Skin of body (tissue), 2 donors: ENCODE data around the gene TCOF1. TPM values are rescaled to one million over a fixed set of nuclear protein-coding genes. Genes with fewer than 3 reads are reported as not detected.

Experiments
- DNase-seq: peaks from one replicate; lab custom pipeline; 2025; lab: John Stamatoyannopoulos, UW
- total RNA-seq: library from RNA; depleted of rRNA; stranded (reverse); fragments of >200 nt; gene quantifications from one replicate; pipeline ENCODE4 v1.2.3, GENCODE V29; 2014

TCOF1 gene
- total RNA-seq, 1 donor from 2014 or later = 11.9 TPM

DNA sequence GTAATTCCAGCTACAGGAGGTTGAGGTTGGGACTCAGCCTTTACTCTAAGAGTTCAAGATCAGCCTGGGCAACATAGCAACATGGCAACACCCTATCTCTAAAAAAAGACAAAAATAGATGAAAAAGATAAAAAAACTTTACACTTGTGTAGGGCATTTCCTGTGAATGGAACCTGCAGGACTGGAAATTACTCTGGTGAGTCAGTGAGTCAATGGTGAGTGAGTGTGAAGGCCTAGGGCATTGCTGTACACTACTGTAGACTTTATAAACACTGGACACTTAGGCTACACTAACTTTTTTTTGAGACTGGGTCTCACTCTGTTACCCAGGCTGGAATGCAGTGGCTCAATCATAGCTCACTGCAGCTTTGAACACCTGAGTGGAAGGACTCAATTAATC, 35.3 kb upstream of the TCOF1 start:
- DNase-seq = no peak

DNA sequence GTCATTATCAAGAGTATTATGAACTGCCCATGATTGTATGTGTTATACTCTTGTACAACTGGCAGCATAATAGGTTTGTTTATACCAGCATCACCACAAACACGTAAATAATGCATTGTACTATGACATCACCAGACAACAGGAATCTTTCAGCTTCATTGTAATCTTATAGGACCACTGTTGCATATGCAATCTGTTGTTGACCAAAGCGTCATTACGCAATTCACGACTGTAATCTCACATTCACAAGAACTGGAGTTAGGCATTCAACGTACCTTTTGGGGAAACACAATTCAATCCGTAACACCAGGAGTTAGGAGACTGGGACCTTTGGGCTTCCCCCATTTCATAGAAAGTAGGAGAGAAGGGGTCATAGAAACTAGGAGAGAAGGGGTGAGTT, 34.4 kb upstream of the TCOF1 start:
- no peak for DNase-seq

DNA sequence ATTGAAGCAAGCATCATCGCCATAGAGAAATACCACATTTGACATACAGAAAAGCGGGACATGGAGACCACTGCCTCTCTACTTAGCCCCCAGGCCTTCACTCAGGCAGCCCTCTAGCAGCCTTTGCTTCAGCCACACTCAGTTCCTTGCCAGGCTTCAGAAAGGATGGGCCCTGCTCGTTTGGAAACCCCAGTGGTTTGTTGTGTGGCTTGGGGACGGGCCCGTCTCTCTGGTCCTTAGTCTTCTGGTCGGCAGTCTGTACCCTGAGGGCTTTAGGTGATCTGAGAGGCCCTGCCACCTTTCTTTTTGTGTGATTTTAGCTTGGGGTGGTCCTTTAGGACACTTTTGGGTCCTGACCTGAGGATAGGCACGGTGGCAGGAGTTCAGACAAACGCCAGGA, 33.7 kb upstream of the TCOF1 start:
- no peak for DNase-seq

DNA sequence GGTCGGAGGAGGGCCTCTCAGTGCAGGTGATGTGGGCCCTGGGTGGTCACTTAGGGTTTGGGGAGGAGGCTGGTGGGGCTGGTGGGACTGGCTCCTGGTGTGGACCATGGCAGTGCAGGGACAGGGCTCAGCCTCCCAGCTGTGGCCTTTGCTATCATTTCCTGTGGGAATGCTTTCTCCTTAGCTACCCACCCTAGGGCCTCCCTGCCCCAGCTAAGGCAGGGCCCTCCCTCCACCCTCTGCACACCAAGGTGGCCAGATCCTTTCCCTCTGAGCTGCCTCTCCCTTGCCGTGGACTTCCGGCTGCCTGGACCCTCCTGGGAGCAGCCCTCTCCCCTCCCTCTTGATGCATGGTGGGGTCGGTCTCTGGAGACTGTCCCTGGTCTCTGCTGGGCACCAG, 32.1 kb upstream of the TCOF1 start:
- DNase-seq = no peak

DNA sequence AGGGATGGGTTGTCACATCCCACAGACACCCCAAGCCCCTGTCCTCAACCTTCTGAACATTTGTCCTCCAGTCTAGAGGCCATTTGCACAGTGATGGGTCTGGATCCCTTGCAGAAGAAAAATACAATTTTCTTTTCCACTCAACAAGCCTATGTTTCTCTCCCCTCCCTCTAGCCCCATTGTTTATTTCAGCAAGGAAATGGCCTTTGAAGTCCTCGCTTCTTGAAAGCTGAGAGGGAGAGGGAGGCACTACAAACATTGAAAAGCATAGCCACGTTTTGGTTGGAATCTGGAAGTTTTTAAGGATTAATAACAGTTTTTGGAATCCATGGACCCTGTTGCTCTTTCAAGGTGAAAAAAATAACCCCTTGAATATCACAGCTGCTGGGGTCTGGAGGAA, 30.8 kb upstream of the TCOF1 start:
- no peak for DNase-seq

DNA sequence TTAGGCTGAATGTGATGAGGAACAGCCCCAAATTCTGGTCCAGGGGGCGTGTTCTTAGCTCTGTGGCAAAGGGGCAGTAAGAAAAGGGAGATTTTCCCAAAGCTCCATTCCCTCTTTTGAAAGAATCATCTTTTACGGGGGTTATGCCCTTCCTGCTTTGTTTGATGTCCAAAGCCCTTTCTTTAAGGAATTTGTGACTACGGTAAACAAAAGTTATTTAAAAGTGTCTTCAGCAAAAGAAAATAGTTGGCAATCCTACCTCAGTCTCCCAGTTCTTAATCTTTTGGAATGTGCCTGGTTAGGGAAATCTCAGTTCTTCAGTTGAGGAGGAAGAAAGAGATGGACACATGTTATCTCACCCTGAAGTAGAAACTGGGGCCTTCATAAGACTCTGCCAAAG, 30.4 kb upstream of the TCOF1 start:
- DNase-seq = no peak

DNA sequence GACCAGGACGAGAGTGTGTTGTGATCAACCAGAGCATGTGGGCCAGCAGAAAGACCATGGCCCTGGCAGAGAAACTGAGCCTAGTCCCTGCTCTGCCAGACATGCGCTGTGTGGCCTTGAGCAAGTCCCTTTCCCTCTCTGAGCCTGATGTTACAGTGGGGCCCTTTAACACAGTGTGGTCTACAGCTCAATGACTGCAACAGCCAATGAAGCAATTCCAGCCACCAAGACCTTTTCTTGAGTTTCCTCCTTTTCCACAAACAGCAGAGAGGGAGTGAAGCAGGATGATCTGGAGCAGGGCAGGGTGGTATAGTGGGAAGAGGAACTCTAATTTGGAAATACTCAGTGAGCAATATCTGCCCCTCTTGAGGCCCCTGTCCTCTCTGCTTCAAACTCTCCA, 29.0 kb upstream of the TCOF1 start:
- no peak for DNase-seq

GRCh38 chr5:150329038-150329437, 28.5 kb upstream of the TCOF1 start:
- DNase-seq = no peak

GRCh38 chr5:150329881-150330876, 27.3 kb upstream of the TCOF1 start:
- DNase-seq = no peak

GRCh38 chr5:150333400-150333799, 24.1 kb upstream of the TCOF1 start:
- DNase-seq = no peak

GRCh38 chr5:150335778-150336177, 21.7 kb upstream of the TCOF1 start:
- no peak for DNase-seq

GRCh38 chr5:150338546-150338945, 19.0 kb upstream of the TCOF1 start:
- no peak for DNase-seq

DNA sequence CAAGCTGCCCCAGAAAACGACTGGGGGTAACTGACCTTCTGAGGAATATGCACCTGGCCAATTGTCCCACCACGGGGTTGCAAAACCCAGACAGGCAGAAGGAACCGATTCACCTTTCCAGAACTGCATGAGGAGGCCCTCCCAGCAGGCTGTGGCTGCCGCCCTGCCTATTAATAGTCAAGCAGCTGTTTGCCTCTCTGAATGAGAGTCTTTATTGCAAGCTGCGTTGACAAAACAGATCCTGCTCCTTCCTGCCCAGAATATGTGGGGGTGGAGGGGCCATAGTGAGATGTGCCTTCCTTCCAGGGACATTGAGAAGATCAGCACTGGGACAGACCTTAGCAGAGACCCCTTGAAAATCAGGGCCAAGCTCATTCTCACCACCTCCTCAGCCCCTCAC, 18.3 kb upstream of the TCOF1 start:
- DNase-seq = no peak

GRCh38 chr5:150339841-150340240, 17.7 kb upstream of the TCOF1 start:
- DNase-seq = no peak

DNA sequence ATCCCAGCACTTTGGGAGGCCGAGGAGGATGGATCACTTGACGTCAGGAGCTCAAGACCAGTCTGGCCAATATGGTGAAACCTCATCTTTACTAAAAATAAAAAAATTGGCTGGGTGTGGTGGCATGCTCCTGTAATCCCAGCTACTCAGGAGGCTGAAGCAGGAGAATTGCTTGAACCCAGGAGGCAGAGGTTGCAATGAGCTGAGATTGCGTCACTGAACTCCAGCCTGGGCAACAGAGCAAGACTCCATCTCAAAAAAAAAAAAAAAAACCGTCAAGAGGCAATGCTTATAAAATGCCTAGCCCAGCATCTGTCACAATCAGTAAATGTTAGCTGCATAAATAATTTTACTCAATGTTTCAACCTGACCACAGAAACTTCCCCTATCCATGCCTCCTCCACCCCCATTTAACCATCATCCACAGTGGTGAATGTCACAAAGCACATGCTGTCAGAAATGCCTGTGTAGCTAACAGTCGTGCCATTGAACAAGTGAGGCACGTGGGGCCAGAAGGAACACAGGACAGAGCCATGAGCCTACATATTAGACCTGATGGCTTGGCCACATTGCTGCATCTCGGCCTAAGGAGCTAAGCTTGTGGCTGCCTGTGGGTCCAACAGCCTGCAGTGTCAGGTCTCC, 16.8 kb upstream of the TCOF1 start:
- no peak for DNase-seq

DNA sequence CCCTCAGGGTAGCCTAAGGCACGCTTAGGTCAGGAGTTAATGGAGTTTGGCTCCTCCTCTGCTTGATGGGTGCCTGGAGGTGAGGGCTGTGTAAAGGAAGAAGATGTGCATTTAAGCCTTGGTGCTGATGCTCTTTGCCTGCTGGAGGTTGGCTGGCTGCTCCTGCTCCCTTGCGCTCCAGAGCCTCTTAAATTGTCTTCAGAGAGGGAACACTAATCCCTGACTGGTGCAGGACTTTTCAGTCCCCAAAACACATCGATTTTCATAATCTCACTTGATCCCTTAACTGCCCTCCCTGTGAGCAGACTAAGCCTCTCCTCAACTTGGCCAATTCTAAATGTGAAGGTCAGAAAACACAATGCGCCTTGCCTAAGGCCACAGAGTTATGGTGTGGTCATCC, 16.2 kb upstream of the TCOF1 start:
- DNase-seq = no peak

GRCh38 chr5:150341989-150342388, 15.5 kb upstream of the TCOF1 start:
- no peak for DNase-seq

DNA sequence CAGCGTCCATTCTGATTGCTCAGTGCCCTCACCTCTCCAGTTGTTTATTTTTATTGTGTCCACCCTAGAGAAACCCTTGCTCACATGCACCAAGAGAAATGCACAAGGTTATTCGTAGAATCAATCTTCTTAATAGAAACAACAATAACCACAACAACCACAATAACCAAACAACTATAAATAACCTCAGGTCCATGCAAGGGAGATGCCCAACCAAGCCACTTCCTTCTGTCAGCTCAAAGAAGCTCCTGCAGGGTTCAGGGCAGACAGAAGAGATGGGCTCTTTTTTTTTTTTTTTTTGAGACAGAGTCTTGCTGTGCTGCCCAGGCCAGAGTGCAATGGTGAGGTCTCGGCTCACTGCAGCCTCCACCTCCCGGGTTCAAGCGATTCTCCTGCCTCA, 14.9 kb upstream of the TCOF1 start:
- DNase-seq = no peak

DNA sequence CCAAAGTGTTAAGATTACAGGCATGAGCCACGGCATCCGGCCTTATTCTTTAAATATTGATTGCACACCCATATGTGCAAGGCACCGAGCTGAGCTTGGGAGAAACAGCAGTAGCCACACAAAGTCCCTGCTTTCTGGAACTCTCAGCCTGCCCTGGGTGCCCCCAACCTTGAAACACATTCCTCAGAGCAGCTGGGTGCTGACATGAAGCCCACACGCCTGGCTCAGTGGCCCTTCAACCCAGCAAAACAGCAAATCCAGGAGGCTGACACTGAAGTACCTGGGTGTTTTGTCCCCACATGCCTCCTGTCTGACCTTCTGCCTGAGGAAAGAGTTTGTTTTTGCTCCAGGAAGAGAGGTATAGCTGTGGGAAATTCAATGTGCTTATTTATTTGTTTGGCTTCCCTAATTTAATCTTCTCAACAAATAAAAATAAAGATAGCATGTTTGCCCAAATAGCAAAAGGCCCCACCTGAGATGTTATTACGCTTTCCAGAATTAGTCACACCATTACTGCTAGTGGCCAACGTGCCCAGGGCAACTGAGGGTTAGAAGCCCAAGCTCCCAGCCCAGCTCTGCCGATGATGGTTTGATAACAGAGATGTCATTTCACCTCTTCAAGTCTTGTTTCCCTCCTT, 13.4 kb upstream of the TCOF1 start:
- DNase-seq = no peak

- no peak for DNase-seq
Measured at GRCh38 chr5:150345716-150346115, 11.8 kb upstream of the TCOF1 start.

- no peak for DNase-seq
Measured at GRCh38 chr5:150346592-150346991, 10.9 kb upstream of the TCOF1 start.

- no peak for DNase-seq
Measured at GRCh38 chr5:150347003-150347402, 10.5 kb upstream of the TCOF1 start.
